Esophagus mucosa (tissue), 1 donor: ENCODE measurements around the gene PACC1. TPM values are rescaled to one million over a fixed set of nuclear protein-coding genes. Genes with fewer than 3 reads are reported as not detected.
"Not testable (repeated sequence)": the region's sequence is repeated elsewhere in the genome, so short reads cannot be mapped to it uniquely, and the experiment has no call there.

ENCODE experiments used
- ATAC-seq: fragments of 200-7000 bp; cut with Tn5 transposase; one replicate; pipeline ENCODE4 v1.9.1; 2020
- total RNA-seq: library from RNA; stranded (reverse); gene quantifications from one replicate; pipeline ENCODE4 v1.2.4, GENCODE V29; 2023
- donor health status: DM: yes; HTN: yes; CAD: no.

Gene PACC1
- total RNA-seq, 1 donor from 2014 or later = 5.7 TPM

GRCh38 chr1:212395678-212396437 lies 18.8 kb downstream of the PACC1 start:
- ATAC-seq = not testable (repeated sequence)

- ATAC-seq = no peak
Observed at GRCh38 chr1:212388985-212389716, 25.5 kb downstream of the PACC1 start.

GRCh38 chr1:212386029-212386428 lies 28.7 kb downstream of the PACC1 start:
- peak; percentile 23 for ATAC-seq

GRCh38 chr1:212381397-212382035 lies 33.2 kb downstream of the PACC1 start:
- ATAC-seq = no peak

GRCh38 chr1:212379366-212379765 lies 35.3 kb downstream of the PACC1 start:
- no peak for ATAC-seq

- ATAC-seq = no peak
Observed at GRCh38 chr1:212377644-212378043, 37.0 kb downstream of the PACC1 start.

- no peak for ATAC-seq
Observed at GRCh38 chr1:212375986-212376385, 38.7 kb downstream of the PACC1 start.

- ATAC-seq = peak; percentile 89
Observed at GRCh38 chr1:212368073-212368484, 46.6 kb downstream of the PACC1 start.

GRCh38 chr1:212367474-212368072 lies 47.1 kb downstream of the PACC1 start:
- ATAC-seq = peak; percentile 53

- no peak for ATAC-seq
Observed at GRCh38 chr1:212366901-212367300, 47.8 kb downstream of the PACC1 start.

GRCh38 chr1:212364985-212365384 lies 49.7 kb downstream of the PACC1 start:
- ATAC-seq = no peak

- ATAC-seq = no peak
Observed at GRCh38 chr1:212359794-212360479, 54.7 kb downstream of the PACC1 start.

- ATAC-seq = no peak
Observed at GRCh38 chr1:212355230-212355969, 59.3 kb downstream of the PACC1 start.

- ATAC-seq = no peak
Observed at GRCh38 chr1:212354464-212354863, 60.2 kb downstream of the PACC1 start.

- ATAC-seq = no peak
Observed at GRCh38 chr1:212353181-212353580, 61.5 kb downstream of the PACC1 start.

- ATAC-seq = no peak
Observed at GRCh38 chr1:212351588-212352362, 62.9 kb downstream of the PACC1 start.

- no peak for ATAC-seq
Observed at GRCh38 chr1:212346601-212347000, 68.1 kb downstream of the PACC1 start.

- ATAC-seq = no peak
Observed at GRCh38 chr1:212344905-212345304, 69.8 kb downstream of the PACC1 start.

- ATAC-seq = no peak
Observed at GRCh38 chr1:212341090-212341489, 73.6 kb downstream of the PACC1 start.

GRCh38 chr1:212329105-212329504 lies 85.6 kb downstream of the PACC1 start:
- ATAC-seq = no peak

GRCh38 chr1:212328248-212328647 lies 86.4 kb downstream of the PACC1 start:
- ATAC-seq = no peak
